Limb (tissue), 2 donors: ENCODE measurements around the gene ARHGAP15.

Experiments
- DNase-seq, 2 donors: peaks; one replicate each; pipeline ENCODE4 v3.0.0-alpha.2; 2016; ENCODE audit errors: extremely low spot score in 2 of 2

Gene ARHGAP15

DNA sequence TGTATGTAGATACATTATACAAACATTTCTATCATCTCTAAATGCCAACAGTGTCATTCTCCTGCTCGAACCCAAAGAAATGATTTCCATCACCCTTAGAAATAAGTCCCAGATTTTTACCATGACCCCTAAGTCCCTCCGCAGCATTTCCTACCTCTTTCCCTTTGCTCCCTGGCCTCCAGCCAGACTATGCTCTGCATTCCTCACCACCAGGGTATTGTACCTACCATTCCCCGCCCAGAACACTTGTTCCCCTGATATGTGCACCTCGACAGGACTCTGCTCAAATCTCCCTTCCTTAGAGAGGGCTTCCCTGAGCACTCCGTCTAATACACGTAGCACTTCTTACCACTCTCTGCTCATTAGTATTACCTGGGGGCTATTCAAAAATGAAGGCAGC lies 630.2 kb downstream of the ARHGAP15 start:
- no peak for DNase-seq

DNA sequence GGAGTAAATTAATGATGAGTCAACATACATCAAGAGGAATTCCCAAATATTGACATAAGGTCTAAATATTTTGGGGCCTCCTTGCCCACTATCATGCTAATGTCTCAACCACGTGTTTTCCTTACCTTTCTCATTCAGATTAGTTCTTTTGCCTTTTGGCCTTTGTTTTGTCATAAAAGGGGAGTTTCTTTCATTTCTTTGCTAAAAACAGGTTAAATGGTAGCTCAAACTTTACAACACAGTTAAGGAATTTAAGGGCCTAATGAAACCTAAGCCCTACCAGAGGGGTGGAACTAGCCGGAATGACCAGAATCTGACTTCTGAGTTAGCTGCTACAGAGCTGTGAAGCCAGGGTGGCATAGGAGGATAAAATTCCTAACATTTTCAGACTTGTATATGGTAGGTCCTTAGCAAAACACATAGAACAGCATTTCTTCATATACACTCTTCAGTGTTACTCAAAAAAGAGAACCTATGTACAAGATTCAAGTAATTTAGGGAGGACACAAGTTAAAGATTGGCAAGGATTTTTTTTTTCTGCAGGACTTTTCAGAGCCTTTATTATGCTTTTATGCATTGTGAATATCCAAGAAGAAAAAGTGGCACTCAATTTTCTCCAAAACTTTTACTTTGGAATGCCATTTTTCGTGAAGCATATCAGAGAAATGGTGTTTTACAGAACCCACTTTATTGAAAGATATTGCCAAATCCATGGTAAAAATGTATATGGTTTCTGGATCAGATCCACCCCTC lies 633.1 kb downstream of the ARHGAP15 start:
- DNase-seq: no peak

DNA sequence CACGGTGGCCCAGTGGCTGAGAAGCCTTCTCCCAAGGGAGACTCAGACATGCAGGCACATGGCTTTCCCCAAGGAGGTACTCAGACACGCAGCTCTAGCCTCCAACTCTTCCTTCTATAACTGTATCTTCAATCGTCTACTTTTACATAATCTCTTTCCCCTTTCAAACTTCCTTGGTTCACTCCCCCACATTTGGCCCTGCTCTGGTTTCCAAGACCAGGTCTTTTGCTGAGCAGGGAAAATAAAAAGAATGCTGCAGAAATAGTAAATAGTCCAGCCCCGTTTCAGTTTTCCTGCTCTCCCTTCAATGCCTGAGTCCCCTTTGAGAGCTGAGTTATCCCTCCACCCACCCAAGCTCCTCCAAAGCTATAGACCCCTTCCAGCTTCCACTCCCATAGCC lies 635.0 kb downstream of the ARHGAP15 start:
- no peak for DNase-seq

DNA sequence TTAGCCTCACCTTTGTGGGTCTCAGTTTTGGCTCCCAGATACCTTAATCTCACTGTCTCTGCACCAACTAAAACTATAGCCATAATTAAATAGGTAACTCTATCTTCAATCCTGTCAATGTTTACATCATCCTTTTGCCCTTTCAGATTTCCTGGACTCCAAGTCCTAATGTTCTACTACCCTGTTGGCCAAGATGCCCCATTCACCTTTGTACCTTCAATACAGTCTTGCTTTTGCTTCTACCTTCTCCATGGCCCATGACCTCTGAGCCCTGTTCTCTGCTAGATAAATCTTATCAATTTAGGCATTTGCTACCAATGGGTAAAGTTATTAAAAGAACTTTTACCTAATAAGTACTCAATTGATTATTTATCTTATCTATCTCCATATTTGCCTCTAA lies 635.5 kb downstream of the ARHGAP15 start:
- no peak for DNase-seq

DNA sequence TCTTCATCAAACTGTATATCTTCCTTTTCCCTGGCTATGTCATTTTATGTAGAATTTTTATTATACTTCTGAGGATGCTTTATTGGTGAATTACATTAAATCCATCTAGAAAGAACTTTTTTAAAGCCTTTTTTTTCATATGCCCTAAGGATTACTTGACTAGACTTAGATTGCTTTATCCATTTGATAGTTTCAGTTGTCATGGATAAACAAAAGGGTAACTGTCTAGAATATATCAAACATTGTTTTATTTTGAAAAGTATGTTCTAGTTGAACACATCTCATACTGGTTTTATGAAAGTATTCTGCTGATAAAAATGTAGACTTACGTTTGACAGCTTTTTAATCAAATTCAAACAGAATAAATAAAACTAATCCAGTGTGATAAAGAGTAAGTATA lies 639.8 kb downstream of the ARHGAP15 start:
- no peak for DNase-seq

GRCh38 chr2:143771939-143772338 lies 642.7 kb downstream of the ARHGAP15 start:
- no peak for DNase-seq

GRCh38 chr2:143776526-143777297 lies 647.5 kb downstream of the ARHGAP15 start:
- DNase-seq: no peak

- no peak for DNase-seq
Measured at GRCh38 chr2:143779021-143779420, 649.8 kb downstream of the ARHGAP15 start.

DNA sequence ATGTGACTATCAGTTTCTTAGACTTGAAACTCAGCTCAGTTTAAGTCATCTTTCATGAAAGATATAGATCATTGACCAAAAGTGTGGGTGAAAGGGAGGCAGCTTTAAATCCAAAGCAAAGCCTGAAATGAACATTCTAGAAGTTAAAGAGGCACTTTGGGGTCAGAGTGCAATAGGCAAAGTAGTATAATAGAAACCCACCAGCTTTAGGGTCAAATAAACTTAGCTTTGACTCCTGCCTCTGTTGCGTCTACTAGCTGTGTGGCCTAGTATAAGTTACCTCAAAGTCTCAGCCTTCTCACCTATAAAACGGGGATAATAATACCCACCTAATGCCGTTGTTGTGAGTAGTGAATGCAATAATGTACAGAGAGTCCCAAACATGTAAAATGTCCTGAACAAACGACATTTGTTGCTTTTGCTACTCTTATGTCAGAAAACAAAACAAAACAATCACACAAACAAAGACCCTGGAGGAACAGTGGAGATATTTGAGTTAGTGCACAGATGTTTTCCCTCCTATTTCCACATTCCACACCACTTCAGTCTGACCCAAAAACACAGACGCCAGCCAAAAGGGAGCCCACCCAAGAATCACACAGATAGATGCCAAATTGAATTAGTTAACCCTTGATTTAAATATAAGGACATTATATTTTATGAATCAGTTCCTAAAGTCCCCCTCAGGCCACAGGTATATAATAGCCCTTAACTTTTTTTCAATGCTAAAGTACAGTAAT lies 657.0 kb downstream of the ARHGAP15 start:
- DNase-seq: peak in 1 of 2 donors; percentile 50

DNA sequence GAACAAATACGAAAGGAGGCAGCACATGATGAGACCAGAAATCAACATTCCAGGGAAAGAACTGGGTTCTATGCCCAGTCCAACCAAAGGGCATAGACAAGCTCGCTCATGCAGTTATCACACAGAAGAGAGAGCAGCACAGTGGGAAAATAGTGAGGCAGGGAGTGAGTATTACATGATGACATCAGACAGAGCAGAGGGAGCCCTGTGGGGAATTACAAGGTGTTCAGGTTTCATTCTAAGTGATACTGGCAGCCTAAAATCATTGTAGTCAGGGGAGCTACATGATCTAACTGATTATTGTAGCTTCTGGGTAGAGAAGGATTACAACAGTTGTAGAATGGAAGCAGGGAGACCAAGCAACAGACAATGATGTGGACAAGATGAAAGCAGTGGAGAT lies 658.5 kb downstream of the ARHGAP15 start:
- DNase-seq: no peak

- DNase-seq: no peak
Measured at GRCh38 chr2:143792602-143793001, 663.4 kb downstream of the ARHGAP15 start.

GRCh38 chr2:143793381-143793780 lies 664.2 kb downstream of the ARHGAP15 start:
- DNase-seq: no peak

DNA sequence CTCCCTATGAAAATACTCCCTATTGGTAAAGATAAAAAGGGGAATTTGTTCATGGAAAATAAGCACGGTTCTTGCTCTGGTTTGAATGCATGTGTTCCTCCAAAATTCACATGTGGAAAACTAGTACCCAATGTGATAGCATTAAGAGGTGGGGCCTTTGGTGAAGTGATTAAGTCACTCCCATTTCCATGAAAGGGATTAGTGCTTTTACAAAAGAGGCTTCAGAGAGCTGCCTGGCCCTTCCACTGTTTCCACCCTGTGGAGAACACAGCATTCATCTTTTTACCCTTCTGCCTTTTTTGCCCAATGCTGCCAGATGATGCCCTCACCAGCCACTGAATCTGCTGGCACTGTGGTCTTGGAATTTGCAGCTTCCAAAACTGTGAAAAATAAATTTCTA lies 666.8 kb downstream of the ARHGAP15 start:
- DNase-seq: no peak

DNA sequence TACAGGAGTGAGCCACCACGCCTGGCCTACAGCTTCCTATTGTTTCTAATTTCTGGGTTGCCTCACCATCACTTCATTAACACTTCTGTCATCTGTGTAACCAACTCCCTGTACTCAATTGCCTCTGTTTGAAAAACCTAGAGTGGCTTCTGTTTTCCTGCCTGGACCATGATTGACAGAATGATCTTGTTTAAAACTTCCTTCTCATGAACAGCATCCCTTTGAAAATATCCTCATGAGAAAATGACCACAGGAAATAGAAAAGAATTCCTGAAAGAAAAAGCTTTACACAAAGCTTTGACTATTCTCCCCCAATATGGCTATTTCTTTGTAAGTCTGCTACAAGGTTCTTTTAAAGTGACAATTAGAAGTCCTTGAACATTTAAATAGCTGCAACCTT lies 672.3 kb downstream of the ARHGAP15 start:
- DNase-seq: no peak

DNA sequence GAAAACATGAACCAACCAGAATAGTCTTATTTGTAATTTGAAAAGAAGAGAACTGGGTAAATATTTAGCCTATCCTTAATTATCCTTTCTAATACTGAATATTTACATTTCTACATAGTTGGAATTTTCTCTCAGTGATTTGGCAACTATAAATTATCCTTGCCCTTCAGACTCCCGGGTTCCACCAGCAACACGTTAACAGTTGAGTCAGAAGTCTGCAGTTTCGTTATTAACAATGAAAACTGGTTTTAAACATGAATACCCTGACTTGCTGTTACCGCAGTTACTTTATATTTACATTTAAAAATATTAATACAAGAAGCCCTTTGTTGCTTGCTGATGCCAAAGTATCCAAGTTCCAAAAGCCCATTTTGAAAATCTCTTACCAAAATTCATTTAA lies 673.0 kb downstream of the ARHGAP15 start:
- DNase-seq: no peak

- DNase-seq: no peak
Measured at GRCh38 chr2:143802871-143803650, 673.8 kb downstream of the ARHGAP15 start.

- no peak for DNase-seq
Measured at GRCh38 chr2:143803936-143804335, 674.7 kb downstream of the ARHGAP15 start.

GRCh38 chr2:143805666-143806065 lies 676.4 kb downstream of the ARHGAP15 start:
- no peak for DNase-seq

DNA sequence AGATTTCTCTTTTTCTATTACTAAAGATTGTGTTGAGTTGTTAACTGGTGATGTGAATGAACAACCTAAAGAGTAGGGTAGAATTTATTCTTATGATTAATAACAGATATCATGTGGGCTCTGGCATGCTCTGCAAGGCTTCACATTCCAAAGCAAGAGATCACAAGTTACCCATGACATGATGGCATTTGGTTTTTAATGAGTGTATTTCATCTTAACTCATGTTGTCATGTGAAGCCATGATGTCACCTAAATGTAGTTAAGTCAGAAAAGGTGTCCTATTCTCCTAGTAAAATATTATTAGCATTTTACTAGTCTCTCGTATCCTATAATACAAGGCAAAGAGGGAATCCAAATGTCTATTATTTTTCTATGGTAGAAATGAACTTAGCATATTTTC lies 678.0 kb downstream of the ARHGAP15 start:
- DNase-seq: no peak

GRCh38 chr2:143807671-143808070 lies 678.5 kb downstream of the ARHGAP15 start:
- DNase-seq: no peak

DNA sequence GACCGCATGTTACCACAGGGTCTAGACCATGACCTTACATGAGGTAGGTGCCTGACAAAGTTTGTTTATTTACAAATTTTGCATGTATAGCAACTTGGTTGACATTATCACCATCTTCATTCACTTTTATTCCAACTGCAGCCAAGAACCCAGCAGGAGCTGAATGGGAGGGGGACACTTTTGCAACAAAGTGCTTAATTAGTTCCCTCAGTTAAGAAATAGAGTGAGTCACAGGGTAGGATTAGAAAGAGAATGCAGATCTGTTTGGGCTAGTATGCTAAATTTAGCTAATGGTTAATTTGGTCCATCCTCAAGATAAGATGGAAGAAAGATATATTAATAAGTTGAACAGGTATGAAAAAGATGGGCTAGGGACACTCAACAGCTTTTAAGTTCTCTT lies 678.9 kb downstream of the ARHGAP15 start:
- no peak for DNase-seq

DNA sequence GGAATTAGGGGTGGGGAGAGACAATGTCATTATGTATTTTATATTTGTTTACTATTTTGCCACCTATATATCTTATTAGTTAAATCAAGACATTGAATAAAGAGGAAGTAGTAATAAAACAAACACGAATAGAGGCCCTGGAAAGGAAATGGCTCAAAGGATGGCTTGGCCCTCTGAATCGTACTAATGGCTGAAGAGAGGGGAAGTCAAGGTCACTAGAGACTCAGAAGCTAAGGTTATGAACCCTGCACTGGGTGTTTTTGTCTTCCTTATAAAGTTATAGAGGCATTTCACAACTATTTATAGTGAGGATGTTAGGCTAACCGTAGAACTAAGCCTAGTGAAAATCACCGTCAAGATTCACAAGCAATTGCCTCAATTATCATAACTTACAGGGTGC lies 685.9 kb downstream of the ARHGAP15 start:
- no peak for DNase-seq
